HG03066 (cell line): ENCODE data around the gene KCNC3.

Experiments
- ATAC-seq: cut with Tn5 transposase; IDR thresholded peaks from one replicate; pipeline ENCODE4 v1.9.1; 2021; ENCODE audit warnings: low read depth; ENCODE audit not compliant: unreplicated experiment

KCNC3 gene

DNA sequence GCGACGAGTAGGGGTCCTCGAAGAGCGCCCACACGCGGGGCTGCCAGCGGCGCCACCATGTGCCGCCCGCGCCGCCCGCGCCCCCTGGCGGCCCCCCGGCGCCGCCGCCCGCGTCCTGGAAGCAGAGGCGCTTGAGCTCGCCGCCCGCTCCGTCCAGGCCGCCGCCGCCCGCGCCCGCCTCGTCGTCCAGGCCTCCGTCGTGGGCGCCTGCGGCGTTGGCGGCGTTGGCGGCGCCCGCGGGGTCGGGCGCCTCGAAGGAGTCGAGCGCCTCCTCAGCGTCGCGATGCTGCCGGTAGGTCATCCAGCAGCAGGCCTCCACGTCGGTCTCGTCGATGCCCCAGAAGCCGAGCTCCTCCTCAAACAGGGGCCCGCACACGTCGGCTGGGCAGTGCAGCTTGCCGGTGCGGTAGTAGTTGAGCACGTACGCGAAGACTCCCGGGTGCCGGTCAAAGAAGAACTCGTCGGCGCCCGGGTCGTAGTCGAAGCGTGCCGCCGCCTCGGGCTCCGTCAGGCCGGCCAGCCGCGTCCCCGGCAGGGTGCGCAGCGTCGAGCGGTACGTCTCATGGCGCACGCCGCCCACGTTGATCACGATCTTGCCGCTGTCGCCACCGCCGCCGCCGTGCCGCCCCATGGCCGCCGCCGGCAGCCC, 829 bp downstream of the KCNC3 start:
- no peak for ATAC-seq

DNA sequence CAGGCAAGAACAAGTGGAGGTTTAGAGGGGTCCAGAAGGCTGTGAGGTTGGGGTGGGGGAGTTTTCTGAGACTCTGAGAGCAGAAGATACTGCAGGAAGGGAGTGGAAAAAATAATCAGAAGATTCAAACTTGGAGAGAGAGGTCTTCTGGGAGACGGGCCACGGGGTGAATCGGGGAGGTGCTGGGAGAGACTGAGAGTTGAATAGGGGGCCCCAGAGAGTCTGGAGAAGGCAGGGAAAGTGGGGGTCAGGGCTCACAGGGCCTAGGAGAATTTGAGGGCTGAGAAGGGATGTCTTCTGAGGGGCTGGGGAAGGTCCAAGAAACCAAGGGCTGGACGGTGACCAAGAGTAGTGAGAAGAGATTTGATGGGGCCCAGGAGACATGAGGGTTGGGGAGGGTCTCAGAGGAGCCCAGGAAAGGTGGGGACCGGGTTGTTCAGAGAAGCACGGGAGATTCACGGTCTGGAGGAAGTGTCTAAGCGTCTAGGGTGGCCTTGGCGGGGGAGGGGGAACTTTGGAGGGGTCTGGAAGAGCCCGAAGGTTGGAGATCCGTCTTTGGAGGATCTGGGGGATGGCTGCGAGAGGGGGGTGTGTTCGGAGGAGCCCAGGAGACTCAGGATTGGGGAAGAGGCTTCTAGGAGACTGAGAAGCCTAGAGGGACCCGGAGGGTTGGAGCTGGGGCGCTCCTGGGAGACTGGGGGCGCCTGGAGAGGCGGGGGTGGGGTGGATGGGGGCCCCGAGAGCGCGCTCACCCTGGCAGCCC, 1.5 kb downstream of the KCNC3 start:
- no peak for ATAC-seq

DNA sequence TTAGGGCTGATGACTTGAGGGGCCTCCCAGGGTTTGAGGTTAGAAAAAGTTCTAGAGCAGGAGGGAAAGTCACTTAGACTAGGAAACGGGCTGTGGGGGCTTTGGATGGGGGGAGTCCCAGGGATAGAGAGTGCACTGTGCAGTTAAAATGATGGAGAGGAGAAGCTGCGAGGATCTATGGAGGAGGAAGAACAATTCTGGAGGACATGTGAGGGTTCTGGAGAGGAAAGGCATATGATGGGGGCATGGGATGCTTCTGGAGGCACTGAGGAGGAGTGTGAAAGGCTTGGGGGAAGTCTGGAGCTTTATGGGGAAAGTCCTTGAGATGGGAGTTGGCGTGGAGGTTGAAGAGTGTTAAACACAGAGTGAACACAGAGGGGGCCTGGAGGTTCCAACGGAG, 2.2 kb downstream of the KCNC3 start:
- no peak for ATAC-seq

DNA sequence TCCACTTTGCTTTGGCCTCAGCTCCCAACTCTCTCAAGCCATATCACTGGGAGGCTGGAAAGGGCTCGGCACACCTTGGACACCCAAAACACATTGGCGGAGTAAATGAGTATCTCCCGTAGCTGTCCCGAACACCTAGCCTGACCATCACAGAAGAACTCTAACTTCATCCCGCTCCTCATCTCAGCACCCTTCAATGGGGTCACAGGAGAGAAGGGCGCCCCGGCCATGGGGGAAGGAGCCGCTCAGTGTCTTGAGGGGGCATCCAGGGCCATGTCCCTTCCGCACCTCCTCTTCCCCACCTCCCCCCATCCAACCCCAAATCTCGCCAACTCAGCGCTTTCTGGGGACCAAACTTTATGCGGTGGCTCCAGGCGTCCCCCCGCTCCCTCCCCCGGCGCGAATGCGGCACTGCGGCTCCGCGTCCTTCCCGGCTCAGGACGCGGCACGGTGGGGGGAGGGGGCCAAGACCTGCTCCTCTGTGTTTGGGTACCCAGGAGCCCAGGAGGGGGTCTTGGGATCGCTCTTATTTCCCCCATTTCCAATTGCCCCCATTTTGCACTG, 3.0 kb downstream of the KCNC3 start:
- no peak for ATAC-seq

DNA sequence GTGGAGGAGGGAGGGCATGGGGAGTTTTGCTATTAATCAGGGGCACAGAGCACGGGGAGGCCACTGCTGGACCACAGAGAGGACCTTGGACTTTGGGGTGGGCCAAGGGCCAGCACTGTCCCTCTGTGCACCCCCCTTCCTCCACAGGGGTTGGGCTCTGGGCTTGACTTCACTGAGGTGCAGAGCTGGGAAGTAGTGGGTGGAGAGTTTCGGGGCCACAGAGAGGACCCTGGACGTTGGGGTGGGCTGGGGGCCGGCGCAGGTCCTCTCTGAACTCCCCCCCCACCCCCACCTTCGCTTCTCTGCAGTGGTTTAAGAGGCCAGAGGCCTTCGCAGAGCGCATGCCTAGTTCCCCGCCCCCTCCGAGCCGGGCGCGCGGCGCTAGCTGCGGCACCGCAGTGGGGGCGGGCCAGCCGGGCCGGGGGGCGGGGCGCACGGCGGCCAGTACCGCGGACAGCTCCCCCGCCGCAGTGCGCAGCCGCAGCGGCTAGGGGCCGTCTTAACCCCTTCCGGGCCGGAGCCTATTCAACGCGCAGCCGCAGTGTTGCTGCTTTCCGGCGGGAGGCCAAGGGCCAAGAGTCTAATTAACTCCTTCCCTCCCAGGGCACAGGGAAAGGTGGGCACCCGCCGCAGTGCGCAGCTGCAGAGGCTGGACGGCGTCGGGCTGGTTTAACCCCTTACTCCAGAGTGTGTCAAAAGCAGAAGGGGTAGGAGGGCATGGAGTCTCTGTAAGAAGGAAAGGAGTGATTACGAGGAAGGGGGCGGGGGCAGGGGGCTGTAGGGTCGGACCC, 3.7 kb downstream of the KCNC3 start:
- ATAC-seq = no peak

DNA sequence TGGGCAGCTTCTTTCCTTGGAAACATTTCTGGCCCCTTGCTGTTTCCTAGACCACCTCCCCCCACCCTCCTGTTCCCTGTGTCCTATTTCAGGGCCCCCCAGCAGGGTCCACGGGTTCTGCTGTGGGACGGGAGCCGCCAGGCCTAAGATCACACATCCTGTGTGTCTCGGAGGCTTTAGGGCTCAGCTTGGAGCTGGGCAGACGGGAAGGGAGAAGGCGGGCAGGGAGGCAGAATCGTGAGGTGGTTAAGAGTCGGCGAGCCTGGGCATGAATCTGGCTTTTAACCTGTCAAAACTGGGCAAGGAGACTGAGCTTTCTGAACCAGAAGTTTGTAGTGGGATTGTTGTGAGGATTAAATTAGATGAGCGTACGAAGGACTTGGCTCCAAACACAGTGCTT, 4.8 kb downstream of the KCNC3 start:
- no peak for ATAC-seq

DNA sequence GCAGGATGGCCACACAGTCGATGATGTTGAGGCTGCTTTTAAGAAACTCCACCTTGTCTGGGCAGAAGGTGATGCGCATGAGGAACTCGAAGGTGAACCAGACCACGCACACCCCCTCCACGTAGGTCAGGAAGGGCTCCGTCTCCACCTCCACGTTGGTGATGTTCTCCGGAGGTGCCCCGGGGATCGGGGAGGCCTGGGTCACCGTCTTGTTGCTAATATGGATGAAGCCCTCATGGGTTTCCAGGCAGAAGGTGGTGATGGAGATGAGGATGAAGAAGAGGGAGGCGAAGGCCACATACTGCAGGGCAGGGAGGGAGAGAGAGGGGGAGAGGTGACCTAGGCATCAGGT, 5.4 kb downstream of the KCNC3 start:
- no peak for ATAC-seq

DNA sequence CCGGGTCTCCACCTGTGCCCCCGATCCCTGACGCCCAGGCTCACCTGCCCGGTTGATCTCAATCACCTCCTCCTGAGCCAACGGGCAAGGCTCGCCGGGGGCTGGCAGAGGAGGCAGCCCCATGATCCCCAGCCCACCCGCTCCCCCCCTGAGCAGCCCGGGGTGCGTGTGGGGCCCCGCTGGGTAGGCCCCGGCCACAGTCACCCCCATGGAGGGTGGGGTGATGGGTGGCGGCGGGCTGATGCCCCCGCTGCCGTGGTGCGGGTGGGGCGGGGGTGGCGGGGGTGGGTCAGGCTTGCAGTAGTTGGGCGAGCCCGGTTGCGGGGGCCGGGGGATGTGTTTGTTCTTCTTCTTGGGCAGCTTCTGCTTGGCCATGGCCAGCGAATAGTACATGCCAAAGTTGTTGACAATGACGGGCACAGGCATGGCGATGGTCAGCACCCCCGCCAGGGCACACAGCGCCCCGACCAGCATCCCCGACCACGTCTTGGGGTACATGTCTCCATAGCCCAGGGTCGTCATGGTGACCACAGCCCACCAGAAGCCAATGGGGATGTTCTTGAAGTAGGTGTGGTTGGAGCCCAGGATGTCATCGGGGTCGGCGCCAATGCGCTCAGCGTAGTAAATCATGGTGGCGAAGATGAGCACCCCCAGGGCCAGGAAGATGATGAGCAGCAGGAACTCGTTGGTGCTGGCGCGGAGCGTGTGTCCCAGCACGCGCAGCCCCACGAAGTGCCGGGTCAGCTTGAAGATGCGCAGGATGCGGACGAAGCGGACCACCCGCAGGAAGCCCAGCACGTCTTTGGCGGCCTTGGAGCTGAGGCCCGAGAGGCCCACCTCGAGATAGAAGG, 6.0 kb downstream of the KCNC3 start:
- ATAC-seq = no peak

DNA sequence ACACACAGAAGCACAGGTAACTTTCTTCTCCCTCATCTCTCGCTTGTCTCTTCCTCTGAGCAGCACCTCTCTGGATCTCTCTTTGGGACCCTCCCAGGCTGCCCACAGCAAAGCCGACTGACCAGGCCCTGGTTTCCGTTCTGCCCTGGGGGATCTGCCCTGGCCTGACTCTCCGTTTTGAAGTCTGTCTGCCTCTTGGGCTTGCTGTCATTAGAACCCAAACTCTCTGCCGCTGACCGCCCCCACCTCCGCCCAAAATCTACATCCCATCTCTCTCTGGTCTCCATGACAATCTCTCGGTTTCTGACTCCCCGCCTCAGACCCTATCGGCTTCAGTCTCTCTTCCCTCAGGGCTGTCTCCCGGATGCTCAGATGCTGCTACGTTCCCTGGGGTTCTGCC, 6.9 kb downstream of the KCNC3 start:
- no peak for ATAC-seq

DNA sequence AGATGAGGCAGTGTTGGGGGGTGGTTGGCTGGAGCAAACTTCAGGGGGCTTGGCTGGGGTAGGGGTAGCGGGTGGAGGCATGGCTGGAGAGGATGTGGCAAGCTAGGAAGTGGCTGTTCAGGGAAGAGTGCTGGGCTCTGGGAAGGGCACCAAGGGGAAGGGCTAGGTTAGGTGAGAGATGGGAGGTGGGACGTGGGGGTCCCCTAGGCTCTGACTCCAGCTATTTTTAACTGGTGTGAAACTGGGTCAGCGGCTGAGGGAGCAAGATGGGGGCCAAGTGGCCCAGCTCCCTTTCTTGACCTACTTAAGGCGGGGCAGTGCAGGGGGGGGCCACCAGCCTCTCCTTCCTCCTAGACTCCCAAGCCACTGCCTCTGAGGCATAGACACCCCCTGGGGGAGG, 7.3 kb downstream of the KCNC3 start:
- ATAC-seq = no peak

DNA sequence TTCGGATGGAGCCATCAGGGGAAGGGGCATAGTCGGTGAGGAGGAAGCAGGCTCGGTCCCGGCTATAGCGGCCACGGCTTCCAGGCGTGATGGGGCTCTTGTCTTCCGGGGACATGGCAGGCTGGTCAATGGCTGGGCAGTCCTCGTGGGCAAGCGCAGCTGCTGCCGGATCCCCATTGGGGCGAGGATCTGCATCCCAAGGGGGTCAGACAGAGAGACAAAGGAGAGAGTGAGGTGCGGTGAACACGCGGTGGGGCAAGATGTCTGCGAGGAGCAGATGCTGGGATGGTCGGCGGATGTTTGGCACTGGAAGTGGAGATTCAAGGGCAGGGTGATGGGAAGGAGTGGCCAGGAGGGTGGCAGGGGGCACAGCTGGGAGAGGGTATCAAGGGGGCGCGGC, 8.6 kb downstream of the KCNC3 start:
- no peak for ATAC-seq

DNA sequence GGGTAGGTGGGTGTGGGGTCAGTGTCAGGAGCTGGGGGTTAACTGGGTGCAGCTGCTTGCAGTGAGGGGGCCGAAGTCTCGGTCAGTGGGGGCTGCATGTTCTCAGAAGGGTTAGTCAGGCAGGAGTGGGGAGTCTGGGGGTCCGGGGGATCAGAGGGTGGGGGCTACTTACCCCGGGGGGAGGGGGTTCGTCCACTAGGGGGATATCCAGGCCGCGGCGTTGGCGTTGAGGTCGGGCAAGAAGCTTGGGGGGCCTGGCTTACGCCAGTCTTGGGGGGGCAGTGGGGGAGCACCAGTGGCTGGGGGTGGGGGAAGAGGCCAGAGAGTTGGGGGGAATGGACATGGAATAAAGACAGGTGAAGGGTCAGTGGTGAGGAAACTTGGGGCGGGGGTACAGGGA, 9.1 kb downstream of the KCNC3 start:
- no peak for ATAC-seq

DNA sequence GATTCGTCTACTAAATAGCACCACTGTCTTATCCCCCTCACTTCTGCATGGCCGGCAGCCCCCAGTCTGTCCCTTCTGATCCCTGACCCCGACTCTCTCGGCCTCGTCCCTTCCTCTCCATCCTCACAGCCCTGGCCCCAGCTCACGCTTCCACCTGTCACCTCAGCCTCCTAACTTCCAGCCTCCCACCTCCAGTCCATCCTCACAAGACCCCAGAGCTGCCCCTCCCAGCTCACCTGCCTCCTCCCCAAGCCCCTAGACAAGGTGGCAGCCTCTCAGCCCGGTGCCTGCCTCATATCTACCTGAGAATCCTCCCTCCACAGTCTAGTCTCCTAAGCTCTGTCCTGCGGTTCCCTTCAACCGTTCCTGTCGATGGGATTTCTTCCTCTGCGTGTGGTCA, 10.0 kb downstream of the KCNC3 start:
- no peak for ATAC-seq

DNA sequence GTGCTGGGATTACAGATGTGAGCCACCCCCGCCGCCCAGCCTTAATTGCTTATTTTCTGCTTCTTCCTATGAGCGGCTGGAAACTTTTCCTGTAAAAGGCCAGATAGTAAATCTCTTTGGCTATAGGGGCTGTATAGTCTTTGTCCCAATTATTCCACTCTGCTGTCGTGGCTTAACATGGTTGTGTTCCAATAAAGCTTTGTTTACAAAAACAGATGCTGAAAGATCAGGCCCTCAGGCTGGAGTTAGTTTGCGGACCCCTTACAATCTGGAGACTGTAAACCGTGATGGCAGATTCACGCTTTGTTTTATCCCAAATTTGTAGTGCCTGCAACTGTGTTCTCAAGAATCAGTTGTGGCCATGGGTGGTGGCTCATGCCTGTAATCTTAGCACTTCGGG, 10.7 kb downstream of the KCNC3 start:
- no peak for ATAC-seq

DNA sequence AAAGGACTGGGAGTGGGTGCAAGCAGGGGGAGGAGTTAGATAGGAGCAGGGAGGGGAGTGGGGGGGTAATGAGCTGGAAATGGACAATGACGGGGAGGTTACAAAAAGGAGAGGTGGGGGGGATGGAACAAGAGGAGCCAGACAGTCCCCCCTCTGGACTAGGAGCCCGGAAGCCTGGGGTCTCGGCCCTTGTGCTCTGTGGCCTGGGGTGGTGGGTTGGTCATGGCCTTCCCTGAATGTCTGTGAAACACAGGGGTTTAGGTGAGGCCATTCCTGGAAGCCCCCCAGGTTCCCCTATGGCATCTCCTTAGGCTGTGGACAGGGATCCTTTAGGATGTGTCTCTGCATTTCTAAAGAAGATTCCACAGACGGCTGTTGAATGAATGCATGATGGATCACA, 12.1 kb downstream of the KCNC3 start:
- no peak for ATAC-seq

DNA sequence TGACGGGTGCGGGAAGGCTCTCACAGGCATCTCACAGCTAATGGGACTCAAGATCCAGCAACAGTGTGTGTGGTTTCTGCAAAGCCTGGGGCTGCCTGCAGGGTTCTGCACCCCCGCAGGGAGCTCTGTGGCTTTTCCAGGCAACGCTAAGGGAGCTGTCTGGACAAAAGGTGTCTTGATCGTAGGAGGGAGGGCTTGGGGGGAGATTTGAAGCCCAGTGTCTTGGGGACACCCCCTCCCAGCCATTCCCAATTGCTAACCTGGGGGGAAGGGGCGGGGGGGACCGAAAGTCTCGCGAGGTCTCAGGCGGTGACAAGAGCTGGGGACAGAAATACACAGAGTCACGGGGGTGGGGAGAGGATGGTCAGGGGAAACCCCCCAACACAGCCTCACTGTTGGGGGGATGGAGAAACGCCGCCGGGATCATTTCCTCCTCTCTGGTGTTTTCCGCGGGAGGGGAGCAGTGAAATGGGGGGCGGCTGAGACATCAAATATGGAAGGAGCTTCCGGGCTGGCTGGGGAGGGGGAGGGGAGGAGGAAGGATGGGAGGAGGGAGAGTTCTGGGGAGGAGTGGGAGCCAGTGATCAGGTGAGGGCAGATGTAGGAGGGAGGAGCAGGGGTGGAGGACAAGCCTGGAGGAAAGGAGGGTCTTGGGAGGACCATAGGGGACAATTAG, 13.3 kb downstream of the KCNC3 start:
- no peak for ATAC-seq

DNA sequence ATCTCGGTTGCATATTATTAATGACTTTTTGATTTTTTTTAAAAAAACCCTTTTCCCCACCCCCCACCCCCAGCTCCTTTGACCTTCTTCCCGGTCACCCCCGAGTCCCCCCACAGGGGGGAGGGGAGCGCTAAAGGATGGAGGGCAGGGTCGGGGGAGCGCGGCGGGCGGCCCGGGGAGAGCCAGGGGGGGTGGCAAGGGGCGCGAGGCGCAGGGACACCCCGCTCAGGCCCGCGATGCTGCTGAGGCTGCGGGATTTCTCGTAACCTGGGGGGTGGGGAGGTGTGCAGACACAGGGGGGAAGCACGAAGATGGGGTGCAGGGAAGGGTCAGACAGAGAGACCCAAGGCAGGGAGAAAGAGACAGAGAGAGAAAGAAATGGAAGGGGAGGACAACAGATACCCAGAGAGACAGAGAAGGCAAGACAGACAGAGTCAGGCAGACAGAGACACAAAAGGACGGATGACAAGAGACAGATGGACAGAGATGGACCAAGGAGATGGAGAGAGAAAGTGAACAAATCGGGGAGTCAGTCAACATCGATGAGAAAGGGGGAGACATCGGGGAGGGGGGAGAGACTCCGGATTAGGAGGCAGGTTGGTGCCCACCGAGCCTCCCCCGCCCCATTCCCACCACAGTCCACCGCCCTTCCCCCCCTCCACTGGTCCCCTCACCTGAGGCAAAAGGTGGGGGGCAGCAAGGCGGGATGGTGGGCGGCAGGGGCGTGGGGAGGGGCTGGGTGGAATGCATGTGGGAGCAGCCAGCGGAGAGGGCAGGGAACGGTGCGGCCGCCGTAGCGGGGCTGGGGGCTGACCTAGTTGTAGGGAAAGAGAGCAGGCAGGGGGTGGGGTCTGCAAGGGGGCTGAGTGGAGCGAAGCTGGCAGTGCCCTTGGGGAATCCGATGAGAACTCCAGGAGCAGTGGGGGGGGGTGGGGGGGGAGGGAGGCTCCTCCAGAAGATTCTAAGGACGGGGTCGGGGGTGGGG, 14.2 kb downstream of the KCNC3 start:
- no peak for ATAC-seq

DNA sequence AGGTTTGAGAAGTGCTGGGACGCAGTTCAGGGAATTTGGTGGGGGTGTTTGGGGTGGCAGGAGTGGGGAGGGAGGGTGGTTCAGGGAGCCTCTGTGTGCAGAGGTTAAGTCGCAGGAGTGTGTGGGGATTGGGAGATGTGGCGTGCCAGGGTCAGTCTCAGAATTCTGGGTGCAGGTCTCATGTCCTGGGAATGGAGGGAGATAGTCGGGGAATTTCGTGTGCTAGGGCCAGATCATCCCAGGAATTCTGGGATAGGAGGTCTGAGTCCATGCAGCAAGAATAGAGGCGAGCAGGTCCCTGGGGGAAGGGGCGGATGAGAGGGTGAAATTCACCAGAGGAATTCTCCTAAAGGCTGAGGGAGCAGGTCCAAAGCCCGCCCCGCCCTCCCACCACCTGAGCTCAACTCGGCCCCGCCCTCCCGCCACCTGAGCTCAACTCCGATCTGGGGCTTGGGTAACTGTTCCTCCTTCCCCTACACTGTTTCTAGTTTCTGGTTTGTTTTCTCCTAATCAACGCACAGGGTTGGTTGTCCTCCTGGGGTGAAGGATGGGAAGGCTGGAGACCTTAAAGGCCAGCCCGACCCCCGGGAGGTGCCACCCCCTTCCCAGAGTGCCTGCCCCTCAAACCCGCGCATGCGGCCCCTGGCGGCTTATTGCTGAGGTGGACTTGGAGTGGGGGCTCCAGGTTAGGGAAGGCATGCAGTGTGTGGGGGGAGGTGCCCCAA, 15.2 kb downstream of the KCNC3 start:
- no peak for ATAC-seq
